KMS-11 (cell line): Measurements from ENCODE around the gene COL18A1.

Experiments
- H2AFZ ChIP-seq: fragments of 200-600 bp; sonication (generic); 2 replicates; pipeline ENCODE4 v1.6.1; 2016; ENCODE audit warnings: antibody characterized with exemption, mixed run types, low read depth
- H3K27ac ChIP-seq: fragments of 200-600 bp; sonication (generic); 2 replicates; pipeline ENCODE4 v1.6.1; 2016; ENCODE audit warnings: mild to moderate bottlenecking, mixed run types
- H3K27me3 ChIP-seq: fragments of 200-600 bp; sonication (generic); 2 replicates; pipeline ENCODE4 v1.6.1; 2017; ENCODE audit warnings: mild to moderate bottlenecking, low read depth, mixed run types, moderate library complexity; ENCODE audit not compliant: insufficient read depth
- H3K36me3 ChIP-seq: fragments of 200-600 bp; sonication (generic); 2 replicates; pipeline ENCODE4 v1.6.1; 2017; ENCODE audit warnings: mild to moderate bottlenecking, mixed run types; ENCODE audit not compliant: insufficient read depth
- H3K4me1 ChIP-seq: fragments of 200-600 bp; sonication (generic); 2 replicates; pipeline ENCODE4 v1.6.1; 2016; ENCODE audit warnings: mild to moderate bottlenecking, low read depth, mixed run types; ENCODE audit not compliant: poor library complexity, severe bottlenecking
- H3K4me2 ChIP-seq: fragments of 200-600 bp; sonication (generic); 2 replicates; pipeline ENCODE4 v1.7.0; 2016; ENCODE audit warnings: mild to moderate bottlenecking, mixed run types
- H3K4me3 ChIP-seq: fragments of 200-600 bp; sonication (generic); IDR thresholded peaks from 2 replicates; pipeline ENCODE4 v1.6.1; 2017; ENCODE audit warnings: low read depth, low read length, mixed read lengths; ENCODE audit not compliant: insufficient read depth
- H3K79me2 ChIP-seq: fragments of 200-600 bp; sonication (generic); 2 replicates; pipeline ENCODE4 v1.6.1; 2016; ENCODE audit warnings: low read depth, mixed run types; ENCODE audit not compliant: insufficient read depth
- H3K9ac ChIP-seq: fragments of 200-600 bp; sonication (generic); 2 replicates; pipeline ENCODE4 v1.6.1; 2016; ENCODE audit warnings: mild to moderate bottlenecking, mixed run types
- H4K20me1 ChIP-seq: fragments of 200-600 bp; sonication (generic); 2 replicates; pipeline ENCODE4 v1.6.1; 2016; ENCODE audit warnings: mild to moderate bottlenecking, mixed run types; ENCODE audit not compliant: insufficient read depth
- TF ChIP-seq, protein P1 (sequence below): fragments of 200-600 bp; sonication (generic); conservative IDR thresholded peaks from 2 replicates; pipeline ENCODE4 v1.6.1; 2017; ENCODE audit warnings: low read depth, mild to moderate bottlenecking, antibody characterized with exemption, low read length, moderate library complexity, mixed read lengths

COL18A1 gene

DNA sequence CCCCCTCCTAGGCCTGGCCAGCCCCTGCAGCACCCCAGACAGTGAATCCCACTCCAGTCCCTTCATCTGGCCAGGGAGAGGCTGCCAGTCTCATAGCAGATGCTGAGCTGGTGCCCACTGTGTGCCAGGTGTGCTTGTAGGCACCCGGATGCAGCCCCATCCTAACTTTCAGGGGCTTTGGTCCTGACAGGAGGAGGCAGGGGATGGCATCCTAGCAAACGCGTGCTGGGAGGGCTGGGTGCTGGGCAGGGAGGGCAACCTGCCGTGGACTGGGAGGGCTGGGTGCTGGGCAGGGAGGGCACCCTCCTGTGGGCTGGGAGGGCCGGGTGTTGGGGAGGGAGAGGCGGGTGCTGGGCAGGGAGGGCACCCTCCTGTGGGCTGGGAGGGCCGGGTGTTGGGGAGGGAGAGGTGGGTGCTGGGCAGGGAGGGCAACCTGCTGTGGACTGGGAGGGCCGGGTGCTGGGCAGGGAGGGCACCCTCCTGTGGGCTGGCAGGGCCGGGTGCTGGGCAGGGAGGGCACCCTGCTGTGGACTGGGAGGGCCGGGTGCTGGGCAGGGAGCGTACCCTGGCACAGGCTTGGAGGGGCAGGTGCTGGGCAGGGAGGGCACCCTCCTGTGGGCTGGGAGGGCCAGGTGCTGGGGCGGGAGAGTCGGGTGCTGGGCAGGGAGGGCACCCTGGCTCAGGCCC is 102.0 kb downstream of the COL18A1 start:
- Histone ChIP-seq H3K9ac (no peak overlapping the region), H3K4me3 (no peak overlapping the region), H3K36me3 (no peaks in the 10 kb centered on the region), H3K27ac (no peak overlapping the region), H4K20me1 (no peaks in the 10 kb centered on the region), H3K4me1 (no peaks in the 10 kb centered on the region), H3K4me2 (no peak overlapping the region), H3K79me2 (no peaks in the 10 kb centered on the region), H3K27me3 (peaks cover 33% of the 10 kb centered on the region; the same call in 1 of the 2 replicates), H2AFZ (no peak overlapping the region)
- TF ChIP-seq, protein P1, sequence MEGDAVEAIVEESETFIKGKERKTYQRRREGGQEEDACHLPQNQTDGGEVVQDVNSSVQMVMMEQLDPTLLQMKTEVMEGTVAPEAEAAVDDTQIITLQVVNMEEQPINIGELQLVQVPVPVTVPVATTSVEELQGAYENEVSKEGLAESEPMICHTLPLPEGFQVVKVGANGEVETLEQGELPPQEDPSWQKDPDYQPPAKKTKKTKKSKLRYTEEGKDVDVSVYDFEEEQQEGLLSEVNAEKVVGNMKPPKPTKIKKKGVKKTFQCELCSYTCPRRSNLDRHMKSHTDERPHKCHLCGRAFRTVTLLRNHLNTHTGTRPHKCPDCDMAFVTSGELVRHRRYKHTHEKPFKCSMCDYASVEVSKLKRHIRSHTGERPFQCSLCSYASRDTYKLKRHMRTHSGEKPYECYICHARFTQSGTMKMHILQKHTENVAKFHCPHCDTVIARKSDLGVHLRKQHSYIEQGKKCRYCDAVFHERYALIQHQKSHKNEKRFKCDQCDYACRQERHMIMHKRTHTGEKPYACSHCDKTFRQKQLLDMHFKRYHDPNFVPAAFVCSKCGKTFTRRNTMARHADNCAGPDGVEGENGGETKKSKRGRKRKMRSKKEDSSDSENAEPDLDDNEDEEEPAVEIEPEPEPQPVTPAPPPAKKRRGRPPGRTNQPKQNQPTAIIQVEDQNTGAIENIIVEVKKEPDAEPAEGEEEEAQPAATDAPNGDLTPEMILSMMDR, result no peak

DNA sequence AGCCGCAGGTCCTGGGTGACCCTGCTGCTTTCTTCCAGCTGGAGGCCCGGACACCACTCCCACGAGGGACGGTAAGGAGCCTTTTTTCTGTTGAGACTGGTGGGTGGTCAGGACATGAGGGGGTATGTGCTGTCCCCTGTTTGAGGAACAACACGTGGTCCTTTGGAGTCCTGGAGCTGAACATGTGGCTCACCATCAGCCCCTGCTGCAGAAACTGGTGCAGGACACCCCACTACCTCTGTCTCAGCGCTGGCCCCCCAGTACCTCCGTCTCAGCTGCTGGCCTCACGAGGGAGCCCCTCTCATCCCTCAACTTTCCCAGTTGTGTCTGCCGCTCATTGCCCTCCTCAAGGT is 102.5 kb downstream of the COL18A1 start:
- H3K9ac ChIP-seq, result no peak overlapping the region
- TF ChIP-seq, protein P1, result no peak
- no peak overlapping the region for H3K4me2 ChIP-seq
- H3K4me1 ChIP-seq, result no peaks in the 10 kb centered on the region
- H3K79me2 ChIP-seq, result no peaks in the 10 kb centered on the region
- no peaks in the 10 kb centered on the region for H4K20me1 ChIP-seq
- no peak overlapping the region for H3K27ac ChIP-seq
- H2AFZ ChIP-seq, result no peak overlapping the region
- no peak overlapping the region for H3K4me3 ChIP-seq
- peaks cover 33% of the 10 kb centered on the region; the same call in 1 of the 2 replicates for H3K27me3 ChIP-seq
- no peaks in the 10 kb centered on the region for H3K36me3 ChIP-seq

DNA sequence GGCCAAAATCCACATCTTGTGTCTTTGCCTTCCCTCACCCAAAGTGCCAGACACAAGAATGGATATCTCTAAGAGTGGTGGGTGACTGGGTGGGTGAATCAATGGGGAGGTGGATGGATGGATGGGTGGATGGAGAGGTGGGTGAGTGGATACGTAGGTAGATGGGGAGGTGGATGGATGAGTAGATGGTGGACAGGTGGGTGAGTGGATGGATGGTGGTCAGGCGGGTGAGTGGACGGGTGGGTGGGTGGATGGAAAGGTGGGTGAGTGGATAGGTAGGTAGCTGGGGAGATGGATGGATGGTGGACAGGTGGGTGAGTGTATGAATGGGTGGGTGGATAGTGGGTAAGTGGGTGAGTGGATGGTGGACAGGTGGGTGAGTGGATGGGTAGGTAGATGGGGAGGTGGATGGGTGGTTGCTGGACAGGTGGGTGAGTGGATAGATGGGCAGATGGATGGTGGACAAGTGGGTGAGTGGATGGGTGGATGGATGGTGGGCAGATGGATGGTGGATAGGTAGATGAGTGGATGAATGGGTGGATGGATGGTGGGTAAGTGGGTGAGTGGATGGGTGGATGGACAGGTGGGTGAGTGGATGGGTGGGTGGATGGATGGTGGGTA is 103.0 kb downstream of the COL18A1 start:
- Histone ChIP-seq H3K79me2 (no peaks in the 10 kb centered on the region), H3K27me3 (peaks cover 33% of the 10 kb centered on the region; the same call in 1 of the 2 replicates), H3K9ac (no peak overlapping the region), H3K4me1 (no peaks in the 10 kb centered on the region), H3K4me3 (no peak overlapping the region), H2AFZ (no peak overlapping the region), H3K27ac (no peak overlapping the region), H3K36me3 (no peaks in the 10 kb centered on the region), H4K20me1 (no peaks in the 10 kb centered on the region), H3K4me2 (no peak overlapping the region)
- TF ChIP-seq, protein P1, result no peak

DNA sequence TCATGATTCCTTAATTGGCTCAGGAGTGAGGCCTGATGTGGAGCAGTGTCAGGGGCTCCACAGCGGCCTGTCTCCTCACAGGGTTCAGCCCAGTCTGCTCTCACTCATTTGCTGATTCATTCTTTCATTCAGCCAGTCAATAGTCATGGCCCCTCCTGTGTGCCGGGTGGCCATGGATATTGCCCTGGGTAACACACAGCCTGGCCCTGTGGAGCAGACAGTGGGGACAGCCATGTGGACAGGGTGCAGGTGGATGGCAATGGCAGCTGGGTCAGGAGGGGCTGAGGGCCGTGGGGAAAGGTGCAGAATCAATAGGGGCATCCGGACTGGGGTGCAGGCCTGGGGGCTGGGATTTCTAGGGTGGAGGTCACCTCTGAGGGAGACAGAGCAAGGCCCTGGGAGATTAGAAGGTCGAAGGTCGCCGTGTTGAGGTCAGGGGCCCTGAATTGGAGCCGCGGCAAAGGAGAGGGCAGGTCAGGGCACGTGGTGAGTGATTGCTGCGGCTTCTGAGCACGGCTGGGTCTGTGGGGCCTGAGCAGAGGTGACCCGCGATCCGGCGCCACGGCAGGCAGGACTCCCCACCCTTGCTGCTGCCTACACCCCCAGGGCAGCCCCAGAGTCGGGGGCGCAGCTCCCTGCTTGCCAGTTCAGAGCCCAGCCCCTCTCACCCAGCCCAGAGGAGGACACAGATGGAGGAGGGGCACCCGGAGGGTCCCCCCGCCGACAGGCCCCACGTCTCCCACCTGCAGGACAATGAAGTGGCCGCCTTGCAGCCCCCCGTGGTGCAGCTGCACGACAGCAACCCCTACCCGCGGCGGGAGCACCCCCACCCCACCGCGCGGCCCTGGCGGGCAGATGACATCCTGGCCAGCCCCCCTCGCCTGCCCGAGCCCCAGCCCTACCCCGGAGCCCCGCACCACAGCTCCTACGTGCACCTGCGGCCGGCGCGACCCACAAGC is 103.9 kb downstream of the COL18A1 start:
- H3K36me3 ChIP-seq, result no peaks in the 10 kb centered on the region
- TF ChIP-seq, protein P1, result no peak

More for the DNA sequence above, 103.9 kb downstream of the COL18A1 start:
- Histone ChIP-seq H4K20me1 (no peaks in the 10 kb centered on the region), H3K4me2 (no peak overlapping the region), H3K9ac (no peak overlapping the region), H3K4me1 (no peaks in the 10 kb centered on the region), H3K27ac (no peak overlapping the region), H2AFZ (no peak overlapping the region), H3K4me3 (no peak overlapping the region), H3K79me2 (no peaks in the 10 kb centered on the region), H3K27me3 (peaks cover 31% of the 10 kb centered on the region; the same call in 1 of the 2 replicates)
